NOMO-1 (cell line): ENCODE results near the gene RASGRF2.
A peak's percentile ranks its signal among the peaks of the same experiment; 100 is the strongest.

Source experiments
- DNase-seq, 2 experiments: peaks; one replicate each; lab custom pipeline; 2025; ENCODE audit not compliant: unreplicated experiment in 2 of 2; lab: John Stamatoyannopoulos, UW

Gene RASGRF2

GRCh38 chr5:80959768-80960442, at the start of gene RASGRF2:
TSS of gene RASGRF2 (plus strand) at chr5:80960363. CDS start at chr5:80960739, 376 bp downstream.
- DNase-seq = peak; percentile 19 to 40

- no peak for DNase-seq
These were observed 47.7 kb upstream of the RASGRF2 start for GRCh38 chr5:80912479-80912878.

- no peak for DNase-seq
These were observed 44.4 kb upstream of the RASGRF2 start for GRCh38 chr5:80915716-80916115.

- DNase-seq = no peak
These were observed 43.5 kb upstream of the RASGRF2 start for GRCh38 chr5:80916676-80917075.

- no peak for DNase-seq
These were observed 42.5 kb upstream of the RASGRF2 start for GRCh38 chr5:80917631-80918030.

- no peak for DNase-seq
These were observed 40.4 kb upstream of the RASGRF2 start for GRCh38 chr5:80919678-80920196.

- DNase-seq = no peak
These were observed 39.8 kb upstream of the RASGRF2 start for GRCh38 chr5:80920333-80920732.

GRCh38 chr5:80921026-80921425, 39.1 kb upstream of the RASGRF2 start:
- DNase-seq = no peak

GRCh38 chr5:80925931-80926330, 34.2 kb upstream of the RASGRF2 start:
- peak; percentile 11 to 58 for DNase-seq

- no peak for DNase-seq
These were observed 33.6 kb upstream of the RASGRF2 start for GRCh38 chr5:80926536-80926935.

- DNase-seq = peak; percentile 33 to 71
These were observed 33.0 kb upstream of the RASGRF2 start for GRCh38 chr5:80926979-80927656.

GRCh38 chr5:80928073-80928472, 32.1 kb upstream of the RASGRF2 start:
- no peak for DNase-seq

GRCh38 chr5:80930940-80931339, 29.2 kb upstream of the RASGRF2 start:
- DNase-seq = no peak

GRCh38 chr5:80931411-80931810, 28.8 kb upstream of the RASGRF2 start:
- no peak for DNase-seq

GRCh38 chr5:80933036-80933435, 27.1 kb upstream of the RASGRF2 start:
- no peak for DNase-seq

- no peak for DNase-seq
These were observed 25.4 kb upstream of the RASGRF2 start for GRCh38 chr5:80934751-80935150.

GRCh38 chr5:80935811-80936385, 24.3 kb upstream of the RASGRF2 start:
- no peak for DNase-seq

GRCh38 chr5:80936881-80937280, 23.3 kb upstream of the RASGRF2 start:
- DNase-seq = no peak

- DNase-seq = no peak
These were observed 22.4 kb upstream of the RASGRF2 start for GRCh38 chr5:80937584-80938356.

- no peak for DNase-seq
These were observed 18.7 kb upstream of the RASGRF2 start for GRCh38 chr5:80941496-80941895.

- DNase-seq = no peak
These were observed 8.8 kb upstream of the RASGRF2 start for GRCh38 chr5:80951366-80951765.
